Purkinje cell (primary cell): ENCODE results near the gene OAS3. TPM values are rescaled to one million over a fixed set of nuclear protein-coding genes. Genes with fewer than 3 reads are reported as not detected.

Experiments used
- polyA plus RNA-seq: library from polyadenylated mRNA; unstranded; fragments of >200 nt; fragmentation: Nextera tagmentation; gene quantifications from 2 replicates; pipeline ENCODE4 v1.2.1, GENCODE V29; 2014

The OAS3 gene, protein sequence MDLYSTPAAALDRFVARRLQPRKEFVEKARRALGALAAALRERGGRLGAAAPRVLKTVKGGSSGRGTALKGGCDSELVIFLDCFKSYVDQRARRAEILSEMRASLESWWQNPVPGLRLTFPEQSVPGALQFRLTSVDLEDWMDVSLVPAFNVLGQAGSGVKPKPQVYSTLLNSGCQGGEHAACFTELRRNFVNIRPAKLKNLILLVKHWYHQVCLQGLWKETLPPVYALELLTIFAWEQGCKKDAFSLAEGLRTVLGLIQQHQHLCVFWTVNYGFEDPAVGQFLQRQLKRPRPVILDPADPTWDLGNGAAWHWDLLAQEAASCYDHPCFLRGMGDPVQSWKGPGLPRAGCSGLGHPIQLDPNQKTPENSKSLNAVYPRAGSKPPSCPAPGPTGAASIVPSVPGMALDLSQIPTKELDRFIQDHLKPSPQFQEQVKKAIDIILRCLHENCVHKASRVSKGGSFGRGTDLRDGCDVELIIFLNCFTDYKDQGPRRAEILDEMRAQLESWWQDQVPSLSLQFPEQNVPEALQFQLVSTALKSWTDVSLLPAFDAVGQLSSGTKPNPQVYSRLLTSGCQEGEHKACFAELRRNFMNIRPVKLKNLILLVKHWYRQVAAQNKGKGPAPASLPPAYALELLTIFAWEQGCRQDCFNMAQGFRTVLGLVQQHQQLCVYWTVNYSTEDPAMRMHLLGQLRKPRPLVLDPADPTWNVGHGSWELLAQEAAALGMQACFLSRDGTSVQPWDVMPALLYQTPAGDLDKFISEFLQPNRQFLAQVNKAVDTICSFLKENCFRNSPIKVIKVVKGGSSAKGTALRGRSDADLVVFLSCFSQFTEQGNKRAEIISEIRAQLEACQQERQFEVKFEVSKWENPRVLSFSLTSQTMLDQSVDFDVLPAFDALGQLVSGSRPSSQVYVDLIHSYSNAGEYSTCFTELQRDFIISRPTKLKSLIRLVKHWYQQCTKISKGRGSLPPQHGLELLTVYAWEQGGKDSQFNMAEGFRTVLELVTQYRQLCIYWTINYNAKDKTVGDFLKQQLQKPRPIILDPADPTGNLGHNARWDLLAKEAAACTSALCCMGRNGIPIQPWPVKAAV
- polyA plus RNA-seq = 1.5 and 2.3 TPM in 2 replicates

DNA sequence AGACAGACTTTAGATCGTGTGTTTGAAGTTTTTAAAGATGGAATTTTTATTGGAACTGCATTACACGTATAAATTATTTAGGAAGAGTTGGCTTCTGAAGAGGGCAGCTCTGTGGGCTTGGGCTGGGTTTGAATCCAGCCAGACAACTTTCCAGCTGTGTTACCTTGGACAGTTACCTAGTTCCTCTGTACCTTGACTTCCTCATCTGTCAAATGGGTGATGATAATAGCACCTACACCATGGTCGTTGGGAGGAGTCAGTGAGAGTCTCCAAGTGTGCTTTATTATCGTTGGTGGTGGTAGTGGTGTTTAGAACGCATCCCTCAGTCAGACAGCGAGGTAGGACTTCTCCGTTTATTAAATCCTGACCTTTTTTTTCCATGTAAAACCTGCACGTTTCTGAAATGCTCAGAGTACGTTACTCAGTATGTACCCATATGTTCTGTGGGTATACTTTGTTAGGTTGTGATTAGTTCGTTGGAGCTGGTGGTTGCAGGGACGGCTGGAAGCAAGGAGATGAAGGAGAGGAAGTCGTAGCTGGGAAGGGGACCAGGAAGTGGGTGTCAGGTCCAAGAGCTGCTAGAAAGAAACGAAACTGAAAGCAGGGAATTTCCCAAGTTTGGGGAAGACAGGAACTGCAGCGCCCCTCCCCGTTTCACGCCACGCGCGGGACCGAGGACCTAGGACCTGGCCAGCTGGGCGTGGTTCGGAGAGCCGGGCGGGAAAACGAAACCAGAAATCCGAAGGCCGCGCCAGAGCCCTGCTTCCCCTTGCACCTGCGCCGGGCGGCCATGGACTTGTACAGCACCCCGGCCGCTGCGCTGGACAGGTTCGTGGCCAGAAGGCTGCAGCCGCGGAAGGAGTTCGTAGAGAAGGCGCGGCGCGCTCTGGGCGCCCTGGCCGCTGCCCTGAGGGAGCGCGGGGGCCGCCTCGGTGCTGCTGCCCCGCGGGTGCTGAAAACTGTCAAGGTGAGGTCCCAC, at the start of gene OAS3:
TSS of gene OAS3 (plus strand) at position 734 of the 979 bp plus-strand sequence. CDS start at position 791, 57 bp downstream.

DNA sequence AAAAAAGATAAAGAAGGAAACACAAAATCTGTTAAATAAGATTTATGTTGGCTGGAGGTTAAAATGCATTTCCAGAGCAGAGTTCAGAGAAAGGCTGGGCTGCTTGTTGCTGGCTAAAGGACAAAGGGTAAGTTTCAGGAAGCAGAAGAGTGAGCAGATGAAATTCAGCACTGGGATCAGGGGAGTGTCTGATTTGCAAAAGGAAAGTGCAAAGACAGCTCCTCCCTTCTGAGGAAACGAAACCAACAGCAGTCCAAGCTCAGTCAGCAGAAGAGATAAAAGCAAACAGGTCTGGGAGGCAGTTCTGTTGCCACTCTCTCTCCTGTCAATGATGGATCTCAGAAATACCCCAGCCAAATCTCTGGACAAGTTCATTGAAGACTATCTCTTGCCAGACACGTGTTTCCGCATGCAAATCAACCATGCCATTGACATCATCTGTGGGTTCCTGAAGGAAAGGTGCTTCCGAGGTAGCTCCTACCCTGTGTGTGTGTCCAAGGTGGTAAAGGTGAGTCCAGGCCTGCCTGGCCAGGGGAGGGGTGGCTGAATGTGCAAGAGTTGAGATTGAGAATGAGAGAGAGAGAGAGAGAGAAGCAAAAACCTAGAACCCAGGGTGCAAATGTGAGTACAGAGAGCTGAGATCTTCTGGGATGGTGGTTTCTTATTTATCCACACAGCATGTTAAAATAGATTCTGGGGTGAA, 31.4 kb upstream of the OAS3 start, which contains the start of gene OAS1:
TSS of gene OAS1 (plus strand) at position 251 of the 703 bp plus-strand sequence. CDS start at position 329, 78 bp downstream.

DNA sequence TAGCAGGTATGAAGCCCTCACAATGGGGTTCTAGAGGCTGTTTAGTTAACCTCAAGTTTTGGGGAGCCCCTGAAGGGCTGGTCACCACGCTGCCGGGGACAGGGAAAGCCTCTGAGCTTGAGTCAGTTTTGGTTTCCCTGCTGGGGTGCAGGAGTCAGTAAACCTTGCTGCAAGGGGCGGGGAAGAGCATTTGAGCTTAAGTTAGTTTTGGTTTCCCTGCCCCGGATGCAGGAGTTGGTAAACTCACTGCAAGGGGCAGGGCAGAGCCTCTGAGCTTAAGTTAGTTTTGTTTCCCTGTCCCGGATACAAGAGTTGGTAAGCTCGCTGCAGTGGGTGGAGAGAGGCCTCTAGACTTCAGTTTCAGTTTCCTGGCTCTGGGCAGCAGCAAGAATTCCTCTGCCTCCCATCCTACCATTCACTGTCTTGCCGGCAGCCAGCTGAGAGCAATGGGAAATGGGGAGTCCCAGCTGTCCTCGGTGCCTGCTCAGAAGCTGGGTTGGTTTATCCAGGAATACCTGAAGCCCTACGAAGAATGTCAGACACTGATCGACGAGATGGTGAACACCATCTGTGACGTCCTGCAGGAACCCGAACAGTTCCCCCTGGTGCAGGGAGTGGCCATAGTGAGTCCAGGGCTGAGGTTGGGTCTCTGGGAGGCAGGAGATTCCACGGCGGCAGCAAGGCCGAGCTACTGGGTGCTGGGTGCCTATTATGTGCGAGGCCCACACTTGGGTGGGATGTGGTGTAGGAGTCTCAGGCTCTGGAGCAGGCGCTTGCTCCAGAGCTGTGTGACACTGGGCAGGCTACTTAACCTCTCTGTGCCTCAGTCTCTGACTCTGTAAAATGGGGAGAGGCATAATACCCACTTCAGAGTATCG, 40.1 kb downstream of the OAS3 start, which contains the start of gene OAS2:
TSS of gene OAS2 (plus strand) at position 357 of the 878 bp plus-strand sequence. CDS start at position 447, 90 bp downstream.

Other genes starting within 250 kb of the OAS3 start
- gene RPH3A, start 146.7 kb upstream of the OAS3 start, polyA plus RNA-seq = 5.9 and 25.9 TPM in 2 replicates
- gene OAS1, start 31.5 kb upstream of the OAS3 start, polyA plus RNA-seq = 0.58 TPM in 1 of 2 replicates, not detected in the other
- 0.34 TPM in 1 of 2 replicates, not detected in the other for gene OAS2, start 40.0 kb downstream of the OAS3 start, polyA plus RNA-seq
- gene DTX1, start 118.3 kb downstream of the OAS3 start, polyA plus RNA-seq = 11.7 and 13.5 TPM in 2 replicates
- 5.5 TPM in 1 of 2 replicates, not detected in the other for gene RASAL1, start 197.3 kb downstream of the OAS3 start, polyA plus RNA-seq
- gene CFAP73, start 211.2 kb downstream of the OAS3 start, polyA plus RNA-seq = not detected in 2 replicates
- 5.3 and 6.1 TPM in 2 replicates for gene DDX54, start 247.0 kb downstream of the OAS3 start, polyA plus RNA-seq
- 10.7 and 13.0 TPM in 2 replicates for gene RITA1, start 247.2 kb downstream of the OAS3 start, polyA plus RNA-seq